HFFc6 (cell line): Measurements from ENCODE around the gene PYGB. TPM values are rescaled to one million over a fixed set of nuclear protein-coding genes. Genes with fewer than 3 reads are reported as not detected.

ENCODE experiments used
- DNase-seq: peaks from one replicate; pipeline ENCODE4 v3.0.0-alpha.2; 2018
- H3K27ac Mint-ChIP-seq: 2 replicates; pipeline ENCODE4 v1.8.0; 2020; ENCODE audit warnings: mild to moderate bottlenecking, mixed read lengths
- H3K27me3 Mint-ChIP-seq: 2 replicates; pipeline ENCODE4 v1.8.0; 2021; ENCODE audit warnings: mild to moderate bottlenecking, moderate library complexity, mixed read lengths; ENCODE audit not compliant: insufficient read depth
- H3K36me3 Mint-ChIP-seq: 2 replicates; pipeline ENCODE4 v1.8.0; 2021; ENCODE audit warnings: low read depth, mixed read lengths
- H3K4me1 Mint-ChIP-seq: 2 replicates; pipeline ENCODE4 v1.8.0; 2020; ENCODE audit warnings: low read depth, mixed read lengths
- H3K4me3 Mint-ChIP-seq: 2 replicates; pipeline ENCODE4 v1.8.0; 2020; ENCODE audit warnings: mild to moderate bottlenecking, moderate library complexity, mixed read lengths
- H3K9me3 Mint-ChIP-seq: 2 replicates; pipeline ENCODE4 v1.8.0; 2020; ENCODE audit warnings: mild to moderate bottlenecking, mixed read lengths
- CTCF ChIP-seq: fragments of 200-600 bp; sonication (generic); IDR thresholded peaks from 2 replicates; pipeline ENCODE4 v1.5.0; 2021; ENCODE audit warnings: antibody characterized with exemption, mild to moderate bottlenecking
- total RNA-seq, 6 experiments: library from RNA; stranded (reverse); fragmentation: NEBNext Ultra II Directional; extraction: Animal tissue kit (Norgen Biotek cat#: 25700); gene quantifications; 2 replicates in 1 of 6; 3 replicates in 5 of 6; pipeline ENCODE4 v1.2.3, GENCODE V29; 2021

PYGB gene
- total RNA-seq, 6 experiments from 2014 or later: 65.4 to 75.6 (median 70.2) TPM

DNA sequence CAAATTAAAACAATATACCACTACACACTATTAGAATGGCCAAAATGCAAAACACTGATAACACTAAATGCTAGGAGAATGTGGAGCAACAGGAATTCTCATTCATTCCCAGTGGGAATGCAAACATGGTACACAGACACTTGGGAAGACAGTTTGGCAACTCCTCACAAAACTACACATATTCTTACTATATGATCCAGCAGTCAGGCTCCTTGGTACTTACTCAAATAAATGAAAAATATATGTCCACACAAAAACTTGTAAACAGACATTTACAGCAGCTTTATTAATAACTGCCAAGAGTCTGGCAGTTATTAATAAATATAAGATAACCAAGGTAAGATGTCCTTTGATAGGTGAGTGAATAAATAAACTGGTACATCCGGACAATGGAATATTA lies 97.8 kb downstream of the PYGB start:
- no peak overlapping the region for H3K27ac Mint-ChIP-seq
- H3K4me1 Mint-ChIP-seq: peaks cover 44% of the 10 kb centered on the region
- no peak for DNase-seq
- no peak for TF ChIP-seq CTCF
- H3K4me3 Mint-ChIP-seq: no peak overlapping the region
- H3K36me3 Mint-ChIP-seq: peaks cover 6% of the 10 kb centered on the region; the same call in 1 of the 2 replicates
- H3K9me3 Mint-ChIP-seq: no peaks in the 10 kb centered on the region
- H3K27me3 Mint-ChIP-seq: no peaks in the 10 kb centered on the region

- no peak for DNase-seq
- Mint-ChIP-seq H3K4me1 (peaks cover 43% of the 10 kb centered on the region), H3K36me3 (peaks cover 6% of the 10 kb centered on the region; the same call in 1 of the 2 replicates), H3K4me3 (no peak overlapping the region), H3K9me3 (no peaks in the 10 kb centered on the region), H3K27ac (no peak overlapping the region), H3K27me3 (no peaks in the 10 kb centered on the region)
- TF ChIP-seq CTCF: no peak
Measured at GRCh38 chr20:25346349-25346748, 98.5 kb downstream of the PYGB start.

Other genes starting within 250 kb of the PYGB start
- 1 to 10 TPM in 5 of 6 experiments, under 1 TPM in 1; 0.80 to 1.4 (median 1.2) TPM for gene ACSS1, start 189.9 kb upstream of the PYGB start, total RNA-seq
- not detected for gene VSX1, start 165.9 kb upstream of the PYGB start, total RNA-seq
- gene ENTPD6, start 52.4 kb upstream of the PYGB start, total RNA-seq: 10 to 100 TPM; 46.2 to 53.2 (median 51.6) TPM
- gene ABHD12, start 142.8 kb downstream of the PYGB start, total RNA-seq: 100 to 1,000 TPM in 2 of 6 experiments, 10 to 100 TPM in 4; 87.0 to 103 (median 98.9) TPM
- 10 to 100 TPM in 5 of 6 experiments, 1 to 10 TPM in 1; 7.5 to 13.9 (median 11.7) TPM for gene GINS1, start 159.6 kb downstream of the PYGB start, total RNA-seq